A673 (cell line): Measurements from ENCODE around the gene ZNF284. TPM values are rescaled to one million over a fixed set of nuclear protein-coding genes. Genes with fewer than 3 reads are reported as not detected.

ENCODE experiments used
- BruUV-seq: library from RNA; stranded (reverse); fragments of 400-500 nt; replicated peaks from 2 replicates; lab custom pipeline; 2021; lab: Mats Ljungman, UMichigan
- CTCF ChIA-PET: fragments of 300-600 bp; sonication (Branson Sonifier 250); formaldehyde crosslinking; loops from one replicate; lab custom pipeline; 2022; ENCODE audit warnings: antibody characterized with exemption; lab: Charles Lee
- POLR2A ChIA-PET: fragments of 300-600 bp; sonication (Branson Sonifier 250); formaldehyde crosslinking; loops from one replicate; lab custom pipeline; 2022; ENCODE audit warnings: antibody characterized with exemption; ENCODE audit not compliant: low non-redundant PET; lab: Charles Lee
- DNase-seq: peaks from one replicate; pipeline ENCODE4 v3.0.0-alpha.2; 2015; ENCODE audit warnings: low spot score
- H3K27ac ChIP-seq: fragments of 200-600 bp; sonication (generic); 2 replicates; pipeline ENCODE4 v1.5.1; 2016; ENCODE audit warnings: mixed run types, low read depth, mild to moderate bottlenecking, mixed read lengths, antibody characterized with exemption, low read length; ENCODE audit not compliant: poor library complexity, severe bottlenecking
- H3K27me3 ChIP-seq: fragments of 200-600 bp; sonication (generic); replicated peaks from 2 replicates; pipeline ENCODE4 v1.6.1; 2017; ENCODE audit warnings: mixed run types, low read depth, mild to moderate bottlenecking, mixed read lengths, antibody characterized with exemption, low read length; ENCODE audit not compliant: insufficient read depth, poor library complexity
- H3K36me3 ChIP-seq: fragments of 200-600 bp; sonication (generic); 2 replicates; pipeline ENCODE4 v1.6.1; 2016; ENCODE audit warnings: mixed run types, mild to moderate bottlenecking, mixed read lengths, antibody characterized with exemption, low read length; ENCODE audit not compliant: insufficient read depth, poor library complexity, severe bottlenecking
- H3K4me1 ChIP-seq: fragments of 200-600 bp; sonication (generic); 2 replicates; pipeline ENCODE4 v1.6.1; 2017; ENCODE audit warnings: mixed run types, mild to moderate bottlenecking, mixed read lengths, antibody characterized with exemption, low read length; ENCODE audit not compliant: insufficient read depth, poor library complexity, severe bottlenecking
- H3K4me3 ChIP-seq: fragments of 200-600 bp; sonication (generic); 2 replicates; pipeline ENCODE4 v1.5.1; 2016; ENCODE audit warnings: low read depth, mixed run types, mild to moderate bottlenecking, mixed read lengths, low read length; ENCODE audit not compliant: poor library complexity, severe bottlenecking
- H3K9me3 ChIP-seq: fragments of 200-600 bp; sonication (generic); 2 replicates; pipeline ENCODE4 v1.6.1; 2016; ENCODE audit warnings: mixed run types, low read depth, mild to moderate bottlenecking, mixed read lengths, antibody characterized with exemption, low read length; ENCODE audit not compliant: poor library complexity, severe bottlenecking
- CTCF ChIP-seq: fragments of 300-800, 200-600 bp; sonication (generic); conservative IDR thresholded peaks from 2 replicates; pipeline ENCODE4 v1.5.1; 2017; ENCODE audit warnings: low read depth, mild to moderate bottlenecking, antibody characterized with exemption, low read length, moderate library complexity, mixed read lengths
- EZH2 ChIP-seq: fragments of 200-600 bp; sonication (generic); IDR thresholded peaks from 2 replicates; pipeline ENCODE4 v1.6.1; 2017; ENCODE audit warnings: borderline replicate concordance, low read depth, mild to moderate bottlenecking, mixed read lengths, antibody characterized with exemption, low read length; ENCODE audit not compliant: poor library complexity, severe bottlenecking
- intact Hi-C: fragments of 100-400 bp; cut with micrococcal nuclease; formaldehyde crosslinking; loops from one replicate; pipeline ENCODE4 v1.10.0; 2022; ENCODE audit not compliant: unreplicated experiment
- total RNA-seq: library from RNA; stranded (reverse); gene quantifications from 2 replicates; pipeline ENCODE4 v1.2.3, GENCODE V29; 2021

Gene ZNF284
- total RNA-seq, 1 experiment from 2014 or later, result 3.1 TPM

- Histone ChIP-seq H3K36me3 (peaks cover 44% of the 10 kb centered on the region), H3K27ac (no peak overlapping the region), H3K4me3 (no peak overlapping the region), H3K27me3 (no peaks in the 10 kb centered on the region), H3K4me1 (no peaks in the 10 kb centered on the region), H3K9me3 (peaks cover 20% of the 10 kb centered on the region)
- BruUV-seq, result no TSS peak
- no peak for DNase-seq
- POLR2A ChIA-PET, result no interaction called here
- TF ChIP-seq CTCF (no peak), EZH2 (no peak)
- CTCF ChIA-PET, result no interaction called here
- intact Hi-C loops, result no loop called here
Measured at GRCh38 chr19:44026622-44027021, 45.3 kb upstream of the ZNF284 start.

- no peak overlapping the region for H3K4me3 ChIP-seq
- H3K27me3 ChIP-seq, result no peaks in the 10 kb centered on the region
- no peak for DNase-seq
- BruUV-seq, result no TSS peak
- intact Hi-C loops, result no loop called here
- no peak for TF ChIP-seq CTCF
- TF ChIP-seq EZH2, result no peak
- peaks cover 55% of the 10 kb centered on the region for H3K36me3 ChIP-seq
- H3K27ac ChIP-seq, result no peak overlapping the region
- peaks cover 35% of the 10 kb centered on the region for H3K9me3 ChIP-seq
- no peaks in the 10 kb centered on the region for H3K4me1 ChIP-seq
- ChIA-PET POLR2A (no interaction called here), CTCF (no interaction called here)
Measured at GRCh38 chr19:44032001-44032610, 39.9 kb upstream of the ZNF284 start.

GRCh38 chr19:44042147-44042546 is 29.8 kb upstream of the ZNF284 start:
- ChIA-PET CTCF (no interaction called here), POLR2A (no interaction called here)
- Histone ChIP-seq H3K36me3 (no peaks in the 10 kb centered on the region), H3K27me3 (no peaks in the 10 kb centered on the region), H3K27ac (no peak overlapping the region), H3K9me3 (no peaks in the 10 kb centered on the region), H3K4me3 (no peak overlapping the region), H3K4me1 (no peaks in the 10 kb centered on the region)
- DNase-seq, result no peak
- intact Hi-C loops, result no loop called here
- TF ChIP-seq CTCF (no peak), EZH2 (no peak)
- BruUV-seq, result no TSS peak
